CD1c-positive myeloid dendritic cell (primary cell): ENCODE measurements around the gene CITED4.

ENCODE experiments used
- DNase-seq: peaks from one replicate; pipeline ENCODE4 v3.0.0-alpha.2; 2016; ENCODE audit errors: extremely low spot score

CITED4 gene

DNA sequence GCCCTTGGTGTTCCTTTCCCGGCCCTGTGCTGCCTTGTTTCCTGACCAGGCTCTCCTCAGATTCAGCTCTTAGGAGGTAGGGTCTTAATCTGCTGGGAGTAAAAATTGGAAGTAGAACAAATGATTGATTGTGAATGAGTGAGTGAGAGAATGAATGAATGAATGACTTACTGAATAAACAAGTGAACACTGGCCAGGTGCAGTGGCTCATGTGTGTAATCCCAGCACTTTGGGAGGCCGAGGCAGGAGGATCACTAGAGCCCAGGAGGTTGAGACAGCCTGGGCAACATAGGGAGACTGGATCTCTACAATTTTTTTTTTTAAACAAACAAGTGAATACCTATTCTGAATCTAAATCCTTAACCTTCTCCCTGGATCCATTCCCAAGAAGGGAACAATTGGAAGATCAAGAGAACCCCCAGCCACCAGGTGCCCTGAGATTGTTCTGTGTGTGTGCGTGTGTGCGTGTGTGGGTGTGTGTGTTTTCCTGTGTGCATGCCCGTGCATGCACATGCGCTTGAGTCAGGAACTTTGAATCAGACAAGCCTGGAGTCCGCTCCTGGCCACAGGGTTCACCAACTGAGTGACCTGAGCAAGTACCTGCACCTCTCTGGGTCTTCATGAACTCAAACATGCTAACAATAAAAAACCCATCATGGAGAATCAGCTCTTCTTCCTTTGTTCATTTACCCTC, 24.3 kb upstream of the CITED4 start:
- no peak for DNase-seq

DNA sequence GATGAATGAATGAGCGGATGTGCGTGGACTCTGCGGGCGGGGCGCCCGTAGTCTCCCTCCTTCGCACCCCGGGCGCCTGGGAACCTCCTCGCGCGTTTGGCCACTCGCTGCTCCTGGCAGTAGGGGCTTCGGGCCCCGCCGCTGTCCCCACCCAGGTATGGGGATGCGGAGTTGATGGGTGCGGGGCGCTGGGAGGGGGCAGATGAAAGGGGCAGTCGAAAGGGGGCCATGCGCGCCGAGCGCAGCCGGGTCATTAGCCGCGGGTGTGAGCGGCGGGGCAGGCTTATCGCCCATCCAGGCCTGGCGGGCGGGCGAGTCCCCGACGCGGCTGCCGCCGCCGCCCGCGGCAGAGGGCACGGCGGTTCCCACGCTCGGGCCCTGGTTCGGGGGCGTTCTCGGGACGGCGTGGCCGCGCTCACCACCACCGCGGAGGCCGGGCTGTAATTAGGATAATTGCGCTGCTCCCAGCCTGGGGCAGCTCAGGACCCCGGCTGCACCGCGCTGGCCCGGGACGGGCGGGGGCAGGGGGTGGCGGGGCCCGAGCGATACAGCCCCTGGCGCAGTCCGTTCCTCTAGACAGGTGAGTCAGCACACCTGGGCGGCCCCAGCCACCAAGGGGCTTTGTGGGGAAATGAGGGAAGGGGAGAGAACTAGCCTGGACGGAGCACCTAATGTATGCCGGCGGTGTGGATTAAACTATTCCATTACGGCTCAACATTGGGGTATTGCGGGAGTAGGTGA, 22.1 kb upstream of the CITED4 start:
- no peak for DNase-seq

DNA sequence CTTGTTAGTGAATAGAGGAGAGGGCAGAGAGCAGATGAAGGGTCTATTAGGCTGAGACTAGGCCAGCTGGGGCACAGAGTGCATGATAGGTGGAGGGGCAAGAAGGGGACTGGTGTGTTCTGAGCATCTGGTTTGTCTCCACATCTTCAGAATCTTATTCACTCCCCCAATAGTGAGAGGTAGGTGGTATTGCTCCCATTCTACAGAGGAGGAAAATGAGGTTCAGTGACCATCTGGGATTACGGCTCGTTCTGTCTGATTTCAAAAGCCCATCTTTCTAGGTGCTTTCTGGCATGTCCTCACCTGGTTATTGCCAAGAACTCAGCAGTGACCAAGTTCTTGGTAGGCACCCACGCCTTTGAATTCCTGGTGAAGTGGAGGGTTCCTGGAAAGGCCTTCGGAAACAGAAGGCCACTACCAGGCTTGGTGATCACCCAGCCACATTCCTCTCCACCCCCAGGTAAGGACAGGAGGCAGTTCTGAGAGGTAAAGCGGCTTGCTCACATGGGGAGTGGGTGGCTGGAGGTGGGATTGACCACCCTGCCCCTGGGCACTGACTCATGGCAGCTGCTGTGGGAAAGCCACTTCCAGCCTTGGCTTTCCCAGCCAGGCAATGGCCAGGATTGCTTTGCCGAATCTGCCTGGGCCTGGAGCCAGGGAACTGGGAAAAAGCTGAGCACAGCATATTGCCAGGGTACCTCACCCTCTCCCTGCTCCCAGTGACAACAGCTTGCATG, 18.8 kb upstream of the CITED4 start:
- no peak for DNase-seq

DNA sequence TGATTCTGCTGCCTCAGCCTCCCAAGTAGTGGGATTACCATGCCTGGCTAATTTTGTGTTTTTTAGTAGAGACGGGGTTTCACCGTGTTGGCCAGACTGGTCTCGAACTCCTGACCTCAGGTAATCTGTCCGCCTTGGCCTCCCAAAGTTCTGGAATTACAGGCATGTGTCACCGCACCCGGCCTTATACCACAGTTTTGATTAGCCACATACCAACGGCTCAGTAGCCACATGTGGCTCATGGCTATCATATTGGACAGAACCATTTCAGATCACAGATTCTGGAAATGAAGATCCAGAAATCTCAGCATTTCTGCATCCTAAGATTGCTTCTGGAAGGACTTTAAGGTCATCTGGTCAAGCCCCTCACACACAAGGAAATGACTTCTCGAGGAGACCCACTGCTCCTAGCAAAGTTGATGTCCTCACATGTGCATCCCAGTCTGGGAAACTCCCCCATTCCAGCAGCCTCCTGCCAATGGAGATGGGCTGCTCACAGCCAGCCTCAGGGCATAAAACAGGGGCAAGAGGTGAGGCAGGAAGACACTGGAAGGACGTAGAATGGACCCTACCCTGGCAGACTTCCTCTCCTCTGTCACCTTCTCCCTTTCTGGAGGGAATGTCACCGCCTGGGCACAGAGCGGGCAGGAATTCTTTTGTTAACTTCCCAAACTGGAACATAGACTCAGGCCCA, 17.5 kb upstream of the CITED4 start:
- DNase-seq: no peak

DNA sequence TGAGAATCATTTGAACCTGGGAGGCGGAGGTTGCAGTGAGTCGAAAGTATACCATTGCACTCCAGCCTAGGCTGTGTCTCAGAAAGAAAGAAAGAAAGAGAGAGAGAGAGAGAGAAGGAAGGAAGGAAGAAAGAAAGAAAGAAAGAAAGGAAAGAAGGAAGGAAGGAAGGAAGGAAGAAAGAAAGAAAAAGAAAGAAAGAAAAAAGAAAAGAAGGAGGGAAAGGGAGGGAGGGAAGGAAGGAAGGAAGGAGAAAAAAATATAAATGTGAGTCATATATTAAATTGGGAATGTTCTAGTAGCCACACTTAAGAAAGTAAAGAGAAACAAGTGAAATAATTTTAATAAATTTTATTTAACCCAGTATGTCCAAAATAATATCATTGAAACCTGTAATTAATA, 16.7 kb upstream of the CITED4 start:
- no peak for DNase-seq

DNA sequence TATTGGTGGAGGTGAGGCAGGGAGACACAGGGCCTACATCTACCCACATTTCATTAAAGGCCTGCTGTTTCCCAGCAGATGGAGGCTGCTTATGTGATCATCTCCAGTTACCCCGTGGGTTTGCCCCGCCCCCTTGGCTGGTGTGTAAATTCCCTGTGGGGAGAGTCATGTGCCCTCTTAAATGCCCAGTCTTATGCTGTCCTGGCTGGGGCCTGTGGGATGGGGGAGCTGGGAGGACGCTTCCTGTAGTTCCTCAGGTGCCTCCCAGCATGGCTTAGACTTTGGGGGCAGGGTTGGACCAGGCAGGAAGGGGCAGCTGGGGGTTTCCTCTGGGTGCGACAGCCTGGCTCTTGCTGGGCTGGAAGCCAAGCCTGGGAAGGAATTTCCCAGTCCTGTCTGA, 15.5 kb upstream of the CITED4 start:
- DNase-seq: peak; percentile 33

DNA sequence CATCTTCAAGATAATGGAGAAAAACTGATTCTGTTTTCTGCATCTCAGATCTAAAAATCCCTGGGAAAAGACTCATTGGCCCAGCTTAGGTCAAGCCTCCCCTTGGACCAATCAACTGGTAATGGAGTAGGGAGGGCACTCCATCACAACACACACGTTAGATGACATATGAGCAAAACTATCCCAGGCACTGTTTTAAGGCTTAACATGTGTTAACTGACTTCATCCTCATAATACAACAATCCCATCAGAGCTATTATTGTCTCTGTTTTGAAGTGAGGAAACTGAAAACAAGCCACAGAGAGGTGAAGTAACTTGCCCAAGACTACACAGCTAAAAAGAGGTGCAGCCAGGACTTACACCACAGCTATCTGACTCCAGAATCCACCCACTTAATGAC, 14.7 kb upstream of the CITED4 start:
- DNase-seq: no peak

DNA sequence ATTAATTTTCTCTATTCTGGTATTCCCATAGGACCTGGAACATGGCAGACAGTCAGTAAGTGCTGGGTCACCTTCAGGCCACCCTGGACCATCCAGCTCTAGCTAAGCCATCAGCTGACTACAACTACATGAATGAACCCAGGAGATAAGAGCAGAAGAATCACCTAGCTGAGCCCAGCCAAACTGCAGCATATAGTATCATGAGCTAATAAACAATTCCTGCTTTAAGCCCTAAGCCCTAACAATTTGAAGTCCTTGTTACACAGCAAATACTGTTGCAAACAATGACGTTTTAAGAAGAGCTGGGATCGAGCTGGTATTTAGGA, 14.2 kb upstream of the CITED4 start:
- DNase-seq: no peak

DNA sequence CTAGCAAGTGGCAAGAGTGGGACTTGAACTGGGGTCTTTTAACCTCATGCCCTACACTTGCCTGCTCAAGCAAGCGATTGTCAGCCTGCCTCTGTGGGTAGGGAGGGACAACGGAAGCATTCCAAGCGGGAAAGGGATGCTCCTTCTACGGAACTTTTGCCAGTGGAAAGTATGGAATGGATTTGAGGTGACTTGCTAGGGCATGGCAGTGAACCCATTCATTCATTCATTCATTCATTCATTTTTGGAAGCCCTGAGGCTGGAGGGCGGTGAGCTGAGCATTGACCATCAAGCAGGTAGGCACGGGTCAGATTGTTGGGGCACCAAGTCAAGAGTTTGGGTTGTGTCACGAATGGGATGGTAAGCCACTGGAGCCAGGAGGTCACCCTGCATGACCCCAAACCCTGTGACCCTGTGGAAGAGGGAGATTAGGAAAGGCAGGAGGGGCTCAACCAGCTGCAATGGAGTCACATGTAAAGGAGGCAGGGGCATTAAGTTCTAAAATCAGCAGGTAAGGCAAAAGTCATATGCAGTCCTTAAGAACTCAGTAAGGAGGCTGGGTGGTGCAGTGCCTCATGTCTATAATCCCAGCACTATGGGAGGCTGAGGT, 11.8 kb upstream of the CITED4 start:
- DNase-seq: no peak

DNA sequence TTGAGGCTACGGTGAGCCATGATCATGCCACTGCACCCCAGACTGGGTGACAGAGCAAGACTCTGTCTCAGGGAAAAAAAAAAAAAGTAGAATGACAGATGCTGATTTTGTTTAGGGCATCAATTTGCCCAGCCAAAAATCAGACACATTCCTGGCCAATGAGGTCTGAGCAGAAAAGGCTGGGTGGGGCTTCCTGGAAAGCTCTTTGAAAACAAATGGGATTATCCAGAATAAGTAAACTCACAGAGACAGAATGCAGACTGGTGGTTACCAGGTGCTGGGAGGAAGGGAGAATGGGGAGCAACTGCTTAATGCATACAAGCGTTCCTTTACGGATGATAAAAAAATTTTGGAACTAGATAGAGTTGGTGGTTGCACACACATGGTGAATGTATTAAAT, 10.1 kb upstream of the CITED4 start:
- no peak for DNase-seq

DNA sequence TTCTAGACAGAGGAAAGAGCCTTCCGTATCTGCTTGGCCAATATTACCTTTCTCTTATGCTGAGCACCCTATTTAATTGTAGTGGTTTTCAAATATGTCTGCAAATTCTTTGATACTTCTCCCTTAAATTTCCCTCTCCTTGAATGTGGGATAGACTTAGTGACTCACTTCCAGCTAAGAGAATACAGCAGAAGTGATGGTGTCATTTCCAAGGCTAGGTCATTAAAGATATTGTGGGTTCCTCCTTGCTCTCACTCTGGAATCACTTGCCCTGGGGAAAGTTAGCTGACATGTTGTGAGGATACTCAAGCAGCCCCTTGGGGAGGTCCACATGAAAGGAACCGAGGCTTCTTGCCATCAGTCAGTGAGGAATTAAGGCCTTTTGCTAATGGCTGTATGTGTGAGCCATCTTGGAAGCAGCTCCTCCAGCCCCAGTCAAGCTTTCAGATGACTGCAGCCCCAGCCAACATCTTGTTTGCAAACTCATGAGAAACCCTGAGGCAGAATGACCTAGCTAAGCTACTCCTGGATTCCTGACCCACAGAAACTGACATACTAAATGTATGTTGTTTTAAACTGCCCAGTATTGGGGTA, 8.1 kb upstream of the CITED4 start:
- peak; percentile 23 for DNase-seq

DNA sequence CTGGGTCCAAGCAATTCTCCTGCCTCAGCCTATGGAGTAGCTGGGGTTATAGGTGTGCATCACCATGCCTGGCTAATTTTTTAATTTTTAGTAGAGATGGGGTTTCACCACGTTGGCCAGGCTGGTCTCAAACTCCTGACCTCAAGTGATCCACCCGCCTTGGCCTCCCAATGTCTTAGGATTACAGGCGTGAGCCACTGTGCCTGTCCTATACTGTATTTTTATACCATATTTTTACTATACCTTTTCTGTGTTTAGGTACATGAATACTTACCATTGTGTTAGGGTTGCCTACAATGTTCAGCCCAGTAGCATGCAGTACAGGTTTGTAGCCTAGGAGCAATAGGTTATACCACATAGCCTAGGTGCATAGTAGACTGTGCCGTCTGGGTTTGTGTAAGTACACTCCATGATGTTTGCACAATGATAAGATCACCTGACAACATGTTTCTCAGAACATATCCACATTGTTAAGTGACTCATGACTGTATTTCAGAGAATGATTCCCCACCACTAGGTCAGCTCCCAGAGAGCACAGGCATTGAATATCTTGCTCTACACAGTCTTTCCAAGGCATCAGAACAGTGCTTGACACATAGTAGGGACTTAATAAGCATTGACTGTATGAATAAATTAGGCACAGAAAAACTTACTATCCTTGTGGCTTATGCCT, 6.0 kb upstream of the CITED4 start:
- DNase-seq: peak; percentile 19

DNA sequence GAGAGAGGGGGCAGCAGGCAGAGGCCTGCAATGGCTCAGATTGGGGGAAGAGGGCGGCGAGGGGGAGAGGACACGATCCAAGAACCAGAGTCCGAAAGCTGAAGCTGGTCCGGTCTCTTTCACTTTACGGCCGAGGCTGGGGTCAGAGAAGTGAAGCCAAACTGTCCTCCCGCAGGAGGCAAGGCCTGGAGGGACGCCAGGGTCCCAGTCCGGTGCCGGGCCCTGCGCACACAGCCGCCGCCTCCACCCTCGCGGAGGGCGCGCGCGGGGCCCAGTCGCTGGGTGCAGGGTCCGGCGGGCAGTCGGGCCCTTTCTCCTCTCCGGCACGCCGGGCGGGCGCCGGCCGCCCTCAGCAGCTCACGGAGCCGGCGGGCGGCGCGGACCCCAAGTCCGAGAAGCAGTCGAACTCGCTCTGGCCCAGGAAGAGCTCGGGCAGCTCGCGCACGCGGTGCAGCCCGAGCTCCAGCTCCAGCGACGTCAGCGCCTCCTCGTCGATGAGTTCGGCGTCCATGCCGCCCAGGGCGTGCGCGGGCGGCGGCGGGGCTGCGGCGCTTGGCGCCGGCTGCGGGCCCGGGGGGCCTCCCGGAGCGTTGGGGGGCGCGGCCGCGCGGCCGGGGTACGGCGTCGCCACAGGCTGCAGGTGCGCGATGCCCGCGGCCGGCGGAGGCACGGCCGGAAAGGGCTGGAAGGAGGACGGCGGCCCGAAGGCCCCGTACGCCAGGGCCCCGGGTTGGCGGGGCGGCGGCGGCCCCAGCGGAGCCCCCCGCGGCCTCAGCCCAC, 749 bp downstream of the CITED4 start:
- peak; percentile 60 for DNase-seq

DNA sequence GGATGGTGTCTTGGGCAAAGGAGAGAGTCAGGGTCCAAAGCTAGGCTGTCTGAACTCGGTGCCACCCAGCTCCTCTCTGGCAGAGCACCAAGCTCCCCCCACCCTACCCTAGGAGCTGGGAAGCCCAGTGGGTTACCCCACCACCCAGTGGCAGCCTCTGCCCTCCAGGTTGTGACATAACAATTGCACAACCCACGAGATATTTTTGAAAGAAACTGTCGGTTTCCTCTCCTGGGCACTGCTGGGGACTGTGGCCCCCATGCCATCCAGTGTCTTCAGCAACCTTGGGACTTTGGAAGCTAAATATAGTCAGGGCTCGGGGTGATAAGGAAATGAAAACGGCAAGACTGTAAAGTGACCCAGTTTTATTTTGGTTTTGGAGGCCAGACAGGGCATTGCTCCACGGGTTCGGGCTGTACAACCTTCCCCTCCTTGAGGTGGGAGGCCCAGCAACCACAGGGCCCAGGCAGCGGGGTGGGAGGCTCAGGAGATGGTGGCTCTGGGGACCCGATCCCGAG, 1.4 kb downstream of the CITED4 start:
- DNase-seq: peak; percentile 66

DNA sequence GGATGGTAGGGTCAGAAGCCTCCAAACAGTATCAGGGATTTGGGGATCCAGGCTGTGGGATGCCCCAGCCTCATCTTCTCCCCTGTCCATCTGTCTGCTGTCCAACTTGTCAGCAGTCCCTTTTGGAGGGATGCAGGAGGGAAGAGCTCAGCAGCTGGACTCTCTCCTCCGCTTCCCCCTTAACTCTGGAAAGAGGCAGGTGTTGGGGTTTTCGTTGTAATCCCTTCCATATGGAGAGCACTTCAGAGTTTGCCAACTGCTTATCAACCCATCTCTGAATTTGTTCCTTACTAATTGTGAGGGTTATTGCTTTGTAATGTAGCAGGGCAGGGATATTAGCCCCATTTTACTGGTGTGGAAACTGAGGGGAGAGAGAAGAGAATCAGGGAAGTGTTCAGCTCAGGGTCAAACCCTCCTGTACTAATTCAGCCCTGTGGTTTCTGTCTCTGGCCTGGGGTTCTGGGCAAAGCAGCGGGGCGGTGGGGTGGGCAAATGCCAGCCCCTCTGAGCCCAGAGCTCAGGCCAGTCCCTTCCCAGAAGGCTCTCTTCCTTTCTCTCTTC, 3.2 kb downstream of the CITED4 start:
- DNase-seq: no peak

DNA sequence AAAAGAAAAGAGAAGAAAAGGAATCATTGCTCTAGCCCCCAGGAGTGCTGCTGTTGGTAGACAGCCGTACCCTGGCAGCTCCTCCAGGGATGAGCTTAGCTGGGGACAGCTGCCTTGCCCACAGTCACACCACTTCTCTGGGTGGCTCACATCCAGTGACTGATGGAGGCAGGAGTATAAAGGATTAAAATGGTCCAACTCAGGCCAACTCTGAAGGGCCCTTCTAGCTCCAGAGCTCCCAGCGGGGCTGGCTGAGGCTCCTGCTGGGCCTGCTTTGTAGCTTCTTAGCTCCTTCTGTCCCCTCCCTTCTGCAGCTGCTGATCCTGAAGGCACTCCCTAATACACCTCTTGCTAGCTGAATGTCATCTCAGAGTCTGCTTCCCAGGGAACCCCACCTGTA, 4.4 kb downstream of the CITED4 start:
- no peak for DNase-seq

DNA sequence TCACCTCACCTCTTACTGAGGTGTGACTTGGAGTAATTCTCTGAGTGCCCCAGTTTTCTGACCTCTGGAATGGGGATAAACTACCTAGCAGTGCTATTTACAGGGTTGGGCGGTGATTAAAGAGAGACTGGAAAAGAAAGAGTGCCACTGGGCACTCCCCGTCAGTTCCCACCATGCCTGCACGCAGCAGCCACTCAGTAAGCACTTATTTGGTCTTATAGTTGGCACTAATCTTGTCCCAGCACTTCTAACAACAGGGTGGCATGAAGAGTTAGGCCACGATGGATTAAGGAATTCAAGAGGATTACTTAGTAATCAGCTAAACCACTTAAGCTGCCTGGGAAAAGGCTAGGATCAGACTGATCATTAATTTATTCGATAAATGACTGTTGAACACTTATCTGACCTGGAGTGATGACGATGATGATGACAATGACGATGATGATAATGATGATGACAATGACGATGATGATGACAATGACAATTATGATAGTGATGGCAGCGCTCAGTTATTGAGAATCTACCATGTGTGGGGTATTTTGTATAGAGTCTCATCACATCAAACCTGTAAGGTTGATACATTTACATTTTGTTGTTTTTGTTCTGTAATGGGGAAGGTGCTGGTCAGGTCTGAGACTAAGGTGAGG, 5.4 kb downstream of the CITED4 start:
- DNase-seq: no peak

DNA sequence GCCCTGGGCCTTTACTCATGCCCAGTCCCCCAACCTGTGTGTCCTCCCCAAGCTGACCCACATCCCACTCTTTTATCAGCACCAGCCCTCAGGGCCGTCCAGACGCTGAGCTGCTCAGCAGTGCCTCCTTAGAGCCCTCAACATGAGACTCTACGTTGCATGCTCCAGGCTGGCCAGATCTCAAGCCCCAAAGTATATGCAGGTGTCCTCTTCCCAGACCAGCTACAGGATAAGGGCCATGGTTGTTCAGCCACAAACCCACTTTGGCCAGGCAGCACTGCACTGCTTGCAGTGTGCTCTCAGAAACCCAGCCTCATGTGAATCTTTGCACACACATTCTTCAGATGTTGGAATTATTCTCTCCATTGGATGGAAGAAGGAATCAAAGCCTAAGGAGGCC, 6.0 kb downstream of the CITED4 start:
- DNase-seq: no peak

DNA sequence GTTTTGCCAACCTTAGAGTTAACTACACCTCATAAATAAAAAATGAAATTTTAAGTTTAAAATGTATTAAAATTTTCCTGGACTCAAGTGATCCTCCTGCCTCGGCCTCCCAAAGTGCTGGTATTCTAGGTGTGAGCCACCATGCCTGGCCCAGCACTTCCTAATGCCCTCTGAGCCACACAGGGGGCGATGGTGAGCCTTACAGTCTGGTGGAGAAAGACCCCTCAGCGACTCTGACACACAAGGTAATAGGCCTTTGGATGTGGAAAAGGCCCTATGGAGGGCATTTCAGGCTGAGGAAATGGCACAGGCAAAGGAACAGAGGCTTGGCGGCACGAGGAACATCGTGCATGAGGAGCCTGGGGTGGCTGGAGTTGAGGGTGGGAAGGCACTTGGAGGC, 6.7 kb downstream of the CITED4 start:
- DNase-seq: no peak

DNA sequence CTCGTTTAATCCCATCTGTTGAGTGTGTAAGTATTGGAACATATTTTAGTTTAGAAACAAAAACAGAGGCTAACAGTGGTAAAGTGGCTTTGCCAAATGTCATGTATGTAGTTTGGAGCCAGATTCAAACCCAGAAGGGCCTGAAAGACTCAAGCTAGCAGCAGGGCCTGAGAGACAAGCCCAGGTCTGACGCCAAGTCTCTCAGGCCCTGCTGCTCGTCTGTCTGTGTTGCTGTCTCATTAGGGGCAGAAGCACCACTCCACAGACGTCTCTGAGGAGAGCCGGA, 8.3 kb downstream of the CITED4 start:
- DNase-seq: no peak
